H1 (cell line): Measurements from ENCODE around the gene TSHZ2. TPM values are rescaled to one million over a fixed set of nuclear protein-coding genes. Genes with fewer than 3 reads are reported as not detected.

Source experiments
- CTCF ChIA-PET: fragments of 300-600 bp; sonication (Branson Sonifier 250); formaldehyde crosslinking; loops from one replicate; lab custom pipeline; 2021; ENCODE audit not compliant: partially characterized antibody; lab: Charles Lee
- POLR2A ChIA-PET: fragments of 300-600 bp; sonication (Branson Sonifier 250); formaldehyde crosslinking; loops from one replicate; lab custom pipeline; 2021; ENCODE audit warnings: inconsistent platforms; ENCODE audit not compliant: partially characterized antibody; lab: Charles Lee
- DNase-seq, 2 experiments: peaks; one replicate each; pipeline versions ENCODE4 v3.0.0 to v3.0.0-alpha.2; 2010 to 2022; ENCODE audit warnings: low spot score in 2 of 2, low read depth in 1 of 2, mixed read lengths in 1 of 2
- FAIRE-seq: peaks from 2 replicates; lab custom pipeline; 2011; peaks lifted over from hg19 to GRCh38; lab: Jason Lieb, UNC
- H2AFZ ChIP-seq: 2 replicates; pipeline ENCODE4 v1.8.1; 2012; ENCODE audit warnings: low read length, inconsistent platforms
- H2AK5ac ChIP-seq: 2 replicates; pipeline ENCODE4 v1.6.1; 2013; ENCODE audit warnings: low read depth, low read length
- H2BK120ac ChIP-seq: replicated peaks from 2 replicates; pipeline ENCODE3; 2013; ENCODE audit warnings: low read depth, low read length, inconsistent platforms
- H2BK12ac ChIP-seq: 2 replicates; pipeline ENCODE4 v1.6.1; 2013; ENCODE audit warnings: low read depth, low read length
- H2BK15ac ChIP-seq: 2 replicates; pipeline ENCODE4 v1.6.1; 2013; ENCODE audit warnings: low read length
- H2BK20ac ChIP-seq: 2 replicates; pipeline ENCODE4 v1.6.1; 2013; ENCODE audit warnings: low read length
- H2BK5ac ChIP-seq: 2 replicates; pipeline ENCODE4 v1.6.1; 2013; ENCODE audit warnings: low read depth, low read length
- H3K14ac ChIP-seq: 2 replicates; pipeline ENCODE4 v1.6.1; 2013; ENCODE audit warnings: inconsistent platforms; ENCODE audit not compliant: insufficient read length
- H3K18ac ChIP-seq: 2 replicates; pipeline ENCODE4 v1.6.1; 2013; ENCODE audit warnings: low read length; ENCODE audit errors: extremely low read depth
- H3K23ac ChIP-seq: 2 replicates; pipeline ENCODE4 v1.6.1; 2013; ENCODE audit warnings: inconsistent platforms; ENCODE audit not compliant: insufficient read length
- H3K23me2 ChIP-seq: 2 replicates; pipeline ENCODE4 v1.6.1; 2013; ENCODE audit warnings: low read depth, low read length
- H3K27ac ChIP-seq: 2 replicates; pipeline ENCODE4 v1.6.1; 2011; ENCODE audit warnings: low read depth, low read length, inconsistent platforms
- H3K27me3 ChIP-seq, 4 experiments: replicated peaks in 1 of 4; 1 replicate in 1 of 4; 2 replicates in 3 of 4; pipeline versions ENCODE4 v1.6.1 to v1.8.1; 2011 to 2013; ENCODE audit warnings: low read length in 3 of 4, mild to moderate bottlenecking in 3 of 4, inconsistent platforms in 2 of 4, mixed read lengths in 2 of 4, moderate library complexity in 1 of 4; ENCODE audit not compliant: control insufficient read depth in 3 of 4, insufficient read depth in 3 of 4; ENCODE audit errors: extremely low read depth in 1 of 4
- H3K36me3 ChIP-seq, 4 experiments: 2 replicates each; pipeline versions ENCODE4 v1.6.1 to v1.8.1; 2011 to 2013; ENCODE audit warnings: mild to moderate bottlenecking in 4 of 4, low read length in 3 of 4, moderate library complexity in 2 of 4, control low read depth in 1 of 4, inconsistent platforms in 1 of 4; ENCODE audit not compliant: insufficient read depth in 4 of 4, control insufficient read depth in 2 of 4
- H3K4ac ChIP-seq: replicated peaks from 2 replicates; pipeline ENCODE3; 2013; ENCODE audit warnings: low read length, low read depth, mixed read lengths, inconsistent platforms; ENCODE audit not compliant: insufficient read length
- H3K4me1 ChIP-seq, 4 experiments: replicated peaks in 1 of 4; 1 replicate in 1 of 4; 2 replicates in 3 of 4; pipeline versions ENCODE4 v1.6.1 to v1.8.1; 2011 to 2013; ENCODE audit warnings: low read length in 3 of 4, inconsistent platforms in 2 of 4, mixed read lengths in 1 of 4; ENCODE audit not compliant: insufficient read depth in 4 of 4, control insufficient read depth in 3 of 4
- H3K4me2 ChIP-seq, 2 experiments: 2 replicates each; pipeline versions ENCODE4 v1.6.1 to v1.8.1; 2011 to 2013; ENCODE audit warnings: low read depth in 2 of 2, low read length in 2 of 2, control low read depth in 1 of 2, inconsistent platforms in 1 of 2, mild to moderate bottlenecking in 1 of 2; ENCODE audit not compliant: insufficient read depth in 1 of 2
- H3K4me3 ChIP-seq, 4 experiments: fragments of 200-600, 300-600 bp in 1 of 4; sonication (generic), shearing (Covaris generic), sonication (Bioruptor Twin) in 1 of 4; 2 replicates each; pipeline versions ENCODE4 v1.5.1 to v1.8.1; 2011 to 2016; ENCODE audit warnings: low read length in 4 of 4, low read depth in 3 of 4, control low read depth in 2 of 4, inconsistent platforms in 2 of 4, mild to moderate bottlenecking in 2 of 4, mixed read lengths in 1 of 4, moderate library complexity in 1 of 4; ENCODE audit not compliant: insufficient read depth in 2 of 4; ENCODE audit errors: extremely low read depth in 1 of 4
- H3K56ac ChIP-seq: replicated peaks from 2 replicates; pipeline ENCODE3; 2013; ENCODE audit warnings: low read depth, mild to moderate bottlenecking, mixed read lengths, low read length, inconsistent platforms; ENCODE audit not compliant: insufficient read length
- H3K79me1 ChIP-seq: 2 replicates; pipeline ENCODE4 v1.6.1; 2013; ENCODE audit warnings: low read depth, low read length, control low read depth
- H3K79me2 ChIP-seq, 2 experiments: 2 replicates each; pipeline versions ENCODE4 v1.6.1 to v1.8.1; 2012 to 2013; ENCODE audit warnings: low read length in 2 of 2, mild to moderate bottlenecking in 2 of 2, inconsistent platforms in 1 of 2; ENCODE audit not compliant: insufficient read depth in 2 of 2, control insufficient read depth in 1 of 2
- H3K9ac ChIP-seq, 4 experiments: replicated peaks in 1 of 4; 1 replicate in 1 of 4; 2 replicates in 3 of 4; pipeline versions ENCODE4 v1.6.1 to v1.8.1; 2011 to 2013; ENCODE audit warnings: low read depth in 3 of 4, low read length in 3 of 4, control low read depth in 2 of 4, mild to moderate bottlenecking in 2 of 4, moderate library complexity in 2 of 4, inconsistent platforms in 1 of 4; ENCODE audit errors: extremely low read depth in 1 of 4
- H3K9me3 ChIP-seq, 2 experiments: 2 replicates each; pipeline versions ENCODE4 v1.6.1 to v1.8.1; 2012 to 2013; ENCODE audit warnings: mild to moderate bottlenecking in 2 of 2, moderate library complexity in 2 of 2, control low read depth in 1 of 2, inconsistent platforms in 1 of 2, low read depth in 1 of 2, low read length in 1 of 2, mixed read lengths in 1 of 2; ENCODE audit not compliant: insufficient read depth in 2 of 2
- H4K20me1 ChIP-seq, 2 experiments: replicated peaks in 1 of 2; 2 replicates each; pipeline versions ENCODE3 to v1.8.1; 2011 to 2013; ENCODE audit warnings: inconsistent platforms in 2 of 2, low read length in 2 of 2, mild to moderate bottlenecking in 1 of 2; ENCODE audit not compliant: insufficient read depth in 2 of 2, control insufficient read depth in 1 of 2
- H4K5ac ChIP-seq: 2 replicates; pipeline ENCODE4 v1.6.1; 2013; ENCODE audit warnings: low read length, low read depth, mixed read lengths, inconsistent platforms; ENCODE audit not compliant: insufficient read length
- H4K8ac ChIP-seq: 2 replicates; pipeline ENCODE4 v1.8.0; 2013; ENCODE audit warnings: mild to moderate bottlenecking, moderate library complexity, low read length, inconsistent platforms; ENCODE audit not compliant: insufficient read depth; ENCODE audit errors: extremely low read depth
- H4K91ac ChIP-seq: replicated peaks from 2 replicates; pipeline ENCODE3; 2013; ENCODE audit warnings: low read length, mixed read lengths, inconsistent platforms; ENCODE audit not compliant: insufficient read length
- JUND ChIP-seq: IDR thresholded peaks from 2 replicates; pipeline ENCODE4 v1.6.1; 2011; ENCODE audit warnings: mild to moderate bottlenecking, improper control_type of control experiment, low read length
- TAF1 ChIP-seq: IDR thresholded peaks from 2 replicates; pipeline ENCODE4 v1.6.1; 2011; ENCODE audit warnings: mild to moderate bottlenecking, low read depth, low read length
- WGBS, 2 experiments: shearing (Covaris generic) in 1 of 2; methylation state at CpG; one replicate each; pipeline versions ENCODE4 v1.1.6 to v1.1.7; 2013 to 2015; ENCODE audit warnings: low lambda C conversion rate in 2 of 2, mixed read lengths in 2 of 2, inconsistent platforms in 1 of 2, low coverage in 1 of 2, missing lambda C conversion rate in 1 of 2; ENCODE audit not compliant: insufficient replicate concordance in 2 of 2, insufficient coverage in 1 of 2, insufficient read length in 1 of 2; ENCODE audit errors: extremely low coverage in 1 of 2, missing lambda C conversion rate in 1 of 2; 5-methylcytosine and 5-hydroxymethylcytosine counted together
- polyA plus RNA-seq, 7 experiments: library from polyadenylated mRNA; depleted of rRNA in 3 of 7; stranded (reverse) in 5 of 7; unstranded in 2 of 7; fragments of >200 nt in 5 of 7; fragments of 200-250 nt in 2 of 7; gene quantifications; 1 replicate in 5 of 7; 2 replicates in 1 of 7; 4 replicates in 1 of 7; pipeline versions ENCODE4 v1.2.1 to v1.2.3, GENCODE V29; 2011 to 2013; ENCODE audit warnings: missing spikeins in 2 of 7, mixed read lengths in 2 of 7
- total RNA-seq: library from RNA; stranded (reverse); fragmentation: NEBNext Ultra II Directional; extraction: Animal tissue kit (Norgen Biotek cat#: 25700); gene quantifications from 2 replicates; pipeline ENCODE4 v1.2.1, GENCODE V29; 2021

Gene TSHZ2
- total and polyA plus RNA-seq, 2 of the 8 experiments (the other 6 are each of a cell fraction or from before 2014, with no cell fraction given) = 0.14 to 0.30 TPM

DNA sequence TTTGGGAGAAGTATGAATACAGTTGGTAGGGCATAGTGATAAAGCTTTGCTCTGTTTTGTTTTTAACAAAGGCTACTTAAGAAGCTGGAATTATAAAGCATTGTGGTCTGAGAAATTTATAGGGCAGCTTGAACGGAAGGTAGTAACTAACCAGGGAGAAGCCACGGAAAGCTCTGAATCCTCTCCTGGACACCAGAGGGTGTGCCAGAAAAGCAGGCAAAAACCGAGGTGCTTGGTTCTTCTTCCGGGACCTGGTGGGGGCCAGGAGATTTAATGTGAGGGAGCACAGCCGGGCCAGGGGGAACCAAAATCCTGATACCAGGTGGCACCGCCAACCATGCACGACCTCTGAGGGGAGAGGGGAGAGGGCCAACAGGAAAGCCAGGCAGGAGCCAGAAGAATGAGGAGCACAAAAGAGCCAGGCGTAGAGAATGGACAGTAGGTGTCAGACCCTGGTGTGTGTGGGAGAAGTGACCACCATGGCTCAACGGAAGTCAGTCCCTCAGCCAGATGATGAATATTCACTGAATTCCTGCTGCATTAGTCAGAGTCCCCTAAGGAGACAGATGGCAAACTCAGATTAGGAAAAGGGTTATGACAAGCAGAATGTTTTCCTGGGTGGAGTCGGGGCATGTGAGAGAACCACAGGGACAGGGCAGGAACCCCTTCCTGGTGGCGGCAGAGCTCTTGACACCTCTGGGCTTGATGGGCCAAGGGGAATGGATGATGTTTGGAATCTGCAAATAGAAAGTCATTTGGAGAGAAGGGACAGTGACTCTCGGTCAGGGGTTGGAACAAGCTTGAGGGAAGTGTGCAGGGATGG lies 359.2 kb downstream of the TSHZ2 start:
- Histone ChIP-seq H2AK5ac (no peak overlapping the region), H2BK20ac (no peak overlapping the region), H3K18ac (no peak overlapping the region), H3K9ac (no peak overlapping the region), H2BK15ac (0 out of 2 replicates have a peak overlapping the region, but pooled peaks have one; percentile 22), H3K79me1 (no peaks in the 10 kb centered on the region), H3K4me1 (peaks cover 0 to 9% (median 4%) of the 10 kb centered on the region in 4 experiments; a peak in 3 of 7 replicates), H3K4me3 (no peak overlapping the region), H3K56ac (no peak overlapping the region), H2BK5ac (no peak overlapping the region), H2BK120ac (no peak overlapping the region), H2AFZ (no peak overlapping the region), H4K8ac (no peak overlapping the region; the same call in 1 of the 2 replicates), H2BK12ac (peak overlapping the region; percentile 29; the same call in 1 of the 2 replicates), H3K27me3 (no peaks in the 10 kb centered on the region), H3K23me2 (no peaks in the 10 kb centered on the region), H3K23ac (no peak overlapping the region), H3K9me3 (no peaks in the 10 kb centered on the region), H3K14ac (no peak overlapping the region), H3K36me3 (no peaks in the 10 kb centered on the region), H4K91ac (no peak overlapping the region), H3K27ac (no peak overlapping the region), H3K4me2 (no peak overlapping the region), H3K79me2 (no peaks in the 10 kb centered on the region), H4K5ac (no peak overlapping the region), H3K4ac (no peak overlapping the region), H4K20me1 (no peaks in the 10 kb centered on the region)
- TF ChIP-seq JUND = peak; percentile 56; the same call in 1 of the 2 replicates
- TF ChIP-seq TAF1 = no peak
- POLR2A ChIA-PET = no interaction called here
- CTCF ChIA-PET = interaction anchor here (0.6 to 1.7 kb wide), 6 partner anchors 16 to 577 kb away, joined by 3 to 4 read pairs (median 3); no protein-coding TSS in a partner anchor
- FAIRE-seq (no peak), DNase-seq (no peak)
- 85% methylated on average over 12 of the region's 12 CpGs; no CpG with 5 or more reads in 1 of the 2 experiments for WGBS, 2 experiments
